Bone marrow (tissue), 2 donors: Measurements from ENCODE around the gene KRTAP10-1.

Experiments
- DNase-seq, 2 donors: peaks; one replicate each; lab custom pipeline; 2025; lab: John Stamatoyannopoulos, UW

KRTAP10-1 gene

DNA sequence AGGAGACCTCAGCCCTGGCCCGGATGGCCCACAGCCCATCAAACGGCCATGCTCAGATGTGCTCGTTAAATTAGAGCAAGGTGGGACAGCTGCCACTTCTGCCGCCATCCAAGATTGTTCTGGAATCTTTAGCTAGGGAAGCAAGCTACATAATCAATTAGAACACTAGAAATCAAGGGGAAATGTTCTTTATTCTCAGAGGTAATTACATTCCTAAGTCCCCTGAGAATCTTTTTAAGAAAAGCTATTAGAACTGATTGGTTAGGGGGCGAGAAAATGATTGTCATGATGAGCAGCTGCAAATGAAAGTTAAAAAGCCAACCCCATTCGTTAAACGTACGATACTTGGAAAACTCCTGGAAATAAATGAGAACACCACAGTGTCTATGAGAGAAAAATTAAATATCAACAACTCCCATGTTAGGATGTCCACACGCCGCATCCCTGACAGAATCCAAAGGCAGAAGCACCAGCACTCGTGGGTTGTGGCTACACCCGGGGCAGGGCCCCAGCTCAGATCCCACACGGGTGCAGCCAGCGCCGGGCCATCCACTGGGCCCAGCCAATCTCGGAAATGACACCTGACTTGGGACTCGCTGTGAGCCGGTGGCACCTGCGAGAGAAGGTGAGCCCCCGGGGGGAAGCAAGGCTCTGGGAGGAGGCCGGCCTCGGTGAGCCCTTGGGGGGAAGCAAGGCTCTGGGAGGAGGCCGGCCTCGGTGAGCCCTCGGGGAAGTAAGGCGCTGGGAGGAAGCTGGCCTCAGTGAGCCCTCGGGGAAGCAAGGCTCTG, 37.6 kb downstream of the KRTAP10-1 start:
- no peak for DNase-seq

DNA sequence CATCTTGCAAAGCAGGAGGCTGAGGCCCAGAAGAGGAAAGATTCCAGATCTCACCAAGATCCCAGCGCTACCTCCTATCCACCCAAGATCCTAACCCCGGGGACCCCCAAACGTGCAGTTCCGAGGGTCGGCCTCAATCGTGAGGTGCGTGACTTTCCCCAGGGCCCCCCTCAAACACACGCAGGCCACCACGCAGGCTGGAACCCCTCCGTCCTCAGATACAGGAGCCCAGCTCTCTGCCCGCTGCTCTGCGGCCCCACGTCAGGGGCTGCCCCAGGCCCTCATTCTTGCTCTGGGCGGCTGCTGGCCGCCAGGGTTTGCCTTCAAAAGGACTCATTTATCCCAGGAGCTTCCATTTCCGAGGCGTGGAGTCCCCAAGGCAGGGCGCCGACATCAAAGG, 39.9 kb downstream of the KRTAP10-1 start:
- DNase-seq, result no peak

DNA sequence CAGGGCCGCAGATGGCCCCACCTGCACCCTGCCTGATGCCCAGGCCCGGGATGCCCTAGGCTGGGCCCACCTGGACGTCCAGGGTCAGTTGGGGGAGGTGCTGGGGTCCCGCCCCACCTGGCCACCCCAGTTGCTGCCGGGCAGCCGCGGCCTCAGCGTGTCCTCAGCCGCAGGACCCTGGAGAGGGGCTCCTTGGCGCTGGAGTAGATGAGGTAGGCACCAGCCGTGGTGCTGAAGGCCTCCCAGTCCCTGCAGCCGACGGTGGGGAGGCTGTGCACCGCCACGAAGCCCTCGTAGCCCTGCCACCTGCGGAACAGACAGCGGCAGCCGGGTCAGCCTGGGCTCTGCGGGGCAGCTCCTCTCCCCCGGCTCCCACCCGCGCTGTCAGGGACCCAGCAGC, 40.4 kb downstream of the KRTAP10-1 start:
- no peak for DNase-seq

DNA sequence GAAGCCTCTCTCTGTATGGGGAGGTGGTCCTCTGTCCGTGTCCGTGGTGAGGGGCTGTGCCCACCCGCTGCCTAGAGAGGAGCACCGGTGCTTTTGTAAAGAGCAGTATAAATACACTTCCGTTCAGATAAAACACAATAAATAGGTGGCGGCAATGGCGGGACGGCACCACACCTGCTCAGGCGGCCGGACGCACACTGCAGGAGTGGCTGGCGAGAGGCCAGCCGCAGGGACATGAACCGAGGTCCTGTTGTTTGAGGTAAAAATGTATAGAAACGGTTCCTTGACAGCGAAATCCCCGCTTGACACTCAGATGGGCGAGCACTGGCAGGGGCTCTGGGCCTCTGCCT, 40.8 kb downstream of the KRTAP10-1 start:
- no peak for DNase-seq

DNA sequence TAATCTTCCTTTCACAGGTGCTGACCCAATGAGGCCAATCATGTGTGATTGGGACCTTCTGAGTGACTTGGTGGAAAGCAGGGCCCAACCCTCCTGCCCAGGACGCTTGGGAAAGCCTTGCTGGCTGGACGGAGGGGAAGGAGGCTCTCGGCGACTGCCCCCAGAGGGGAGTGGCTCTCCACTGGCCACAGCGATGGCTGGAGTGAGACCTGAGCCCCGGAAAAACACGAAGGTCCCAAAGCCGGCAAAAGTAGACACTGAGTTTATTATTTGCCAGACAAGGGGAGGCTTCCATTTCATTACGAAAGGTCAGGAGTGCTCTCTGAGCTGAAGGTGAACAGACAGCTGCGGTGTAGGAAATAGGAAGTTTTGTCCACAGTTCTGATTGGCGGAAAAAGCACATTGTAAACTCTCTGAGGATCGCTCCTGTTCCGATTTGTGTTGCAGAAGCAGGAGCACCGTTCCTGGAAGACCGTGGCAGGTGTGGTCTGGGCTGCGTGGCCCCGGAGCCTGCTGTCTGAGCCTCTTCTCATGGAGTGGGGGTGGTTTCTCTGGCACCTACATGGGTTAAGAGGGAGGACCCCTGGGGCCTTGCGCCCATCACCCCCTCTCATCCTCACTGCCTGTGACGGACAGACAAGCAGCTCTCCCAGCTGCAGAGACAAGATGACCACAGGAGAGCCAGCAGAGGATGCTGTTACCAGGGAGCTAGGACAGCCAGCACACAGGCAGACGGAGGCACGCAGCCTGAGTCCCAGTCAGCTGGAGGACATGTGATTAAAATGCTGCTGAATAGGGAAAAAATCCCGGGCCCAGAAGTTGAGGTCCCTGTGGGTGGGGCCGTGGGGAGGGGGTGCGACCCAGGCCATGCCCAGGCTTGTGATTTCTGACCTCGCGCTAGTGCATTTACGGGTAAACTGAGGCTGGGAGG, 41.5 kb downstream of the KRTAP10-1 start:
- no peak for DNase-seq

DNA sequence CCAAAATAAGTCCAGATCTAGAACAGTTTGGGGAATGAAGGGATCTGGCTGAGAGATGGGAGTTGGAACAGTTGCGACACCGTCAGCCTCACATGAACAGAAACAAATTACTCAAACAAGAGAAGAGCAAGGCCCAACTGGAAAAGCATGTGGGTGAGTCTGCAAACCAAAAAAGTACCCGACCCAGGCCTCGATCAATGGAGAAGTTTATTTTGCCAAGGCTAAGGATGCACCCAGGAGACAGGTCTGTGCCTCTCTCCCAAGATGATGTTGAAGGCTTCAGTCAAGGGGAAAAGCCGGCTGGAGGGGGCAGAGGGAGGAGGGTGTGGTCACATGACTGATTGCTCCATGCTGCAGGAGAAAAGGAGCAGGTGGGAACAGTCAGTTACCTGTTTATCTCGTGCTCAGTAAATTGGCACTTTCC, 42.3 kb downstream of the KRTAP10-1 start:
- no peak for DNase-seq

DNA sequence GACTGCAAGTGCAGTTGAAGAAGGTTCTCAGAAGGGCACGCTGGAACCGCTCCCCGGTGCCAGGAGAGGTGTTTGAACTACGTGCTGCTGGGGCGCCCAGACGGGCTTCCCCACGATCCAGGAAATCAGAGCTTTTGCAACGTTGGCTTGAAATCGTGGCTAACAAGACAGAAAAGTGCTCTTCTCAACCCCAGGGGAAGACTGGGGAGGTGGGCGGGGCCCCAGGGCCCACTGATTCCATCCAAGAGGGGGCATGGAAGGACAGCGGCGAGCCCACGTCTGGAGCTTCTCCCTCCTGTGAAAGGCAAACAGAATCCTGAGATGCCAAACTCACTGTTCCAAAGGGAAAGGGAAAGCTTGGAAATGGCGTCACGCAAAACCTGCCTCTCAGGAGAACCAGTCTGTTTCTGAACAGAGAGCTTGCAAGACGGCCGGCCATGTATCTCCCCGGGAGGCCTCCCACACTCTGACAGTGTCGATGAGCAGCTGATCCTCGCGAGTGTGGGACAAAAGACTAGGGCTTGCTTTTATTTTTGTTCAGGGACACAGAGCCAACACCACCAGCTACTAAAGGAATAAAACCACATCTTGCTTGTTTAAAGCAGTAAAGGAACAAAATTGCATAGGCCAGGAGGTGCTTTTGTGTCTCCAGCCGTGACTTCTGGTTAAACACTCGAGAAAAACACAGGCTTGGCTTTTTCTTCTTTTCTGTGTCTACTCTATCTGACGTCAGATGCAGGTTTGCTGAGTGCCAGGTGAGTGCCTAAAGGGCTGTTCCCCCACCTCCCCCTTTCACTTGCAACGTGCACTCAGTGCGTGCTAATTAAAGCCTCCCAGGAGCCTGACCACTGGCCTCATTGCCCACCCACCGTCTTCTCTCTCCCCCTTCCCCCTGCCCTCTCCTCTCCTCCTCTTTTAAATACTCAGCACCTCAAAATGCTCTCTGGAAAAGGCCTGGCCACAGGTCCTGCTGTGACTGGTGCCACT, 43.1 kb downstream of the KRTAP10-1 start:
- no peak for DNase-seq

DNA sequence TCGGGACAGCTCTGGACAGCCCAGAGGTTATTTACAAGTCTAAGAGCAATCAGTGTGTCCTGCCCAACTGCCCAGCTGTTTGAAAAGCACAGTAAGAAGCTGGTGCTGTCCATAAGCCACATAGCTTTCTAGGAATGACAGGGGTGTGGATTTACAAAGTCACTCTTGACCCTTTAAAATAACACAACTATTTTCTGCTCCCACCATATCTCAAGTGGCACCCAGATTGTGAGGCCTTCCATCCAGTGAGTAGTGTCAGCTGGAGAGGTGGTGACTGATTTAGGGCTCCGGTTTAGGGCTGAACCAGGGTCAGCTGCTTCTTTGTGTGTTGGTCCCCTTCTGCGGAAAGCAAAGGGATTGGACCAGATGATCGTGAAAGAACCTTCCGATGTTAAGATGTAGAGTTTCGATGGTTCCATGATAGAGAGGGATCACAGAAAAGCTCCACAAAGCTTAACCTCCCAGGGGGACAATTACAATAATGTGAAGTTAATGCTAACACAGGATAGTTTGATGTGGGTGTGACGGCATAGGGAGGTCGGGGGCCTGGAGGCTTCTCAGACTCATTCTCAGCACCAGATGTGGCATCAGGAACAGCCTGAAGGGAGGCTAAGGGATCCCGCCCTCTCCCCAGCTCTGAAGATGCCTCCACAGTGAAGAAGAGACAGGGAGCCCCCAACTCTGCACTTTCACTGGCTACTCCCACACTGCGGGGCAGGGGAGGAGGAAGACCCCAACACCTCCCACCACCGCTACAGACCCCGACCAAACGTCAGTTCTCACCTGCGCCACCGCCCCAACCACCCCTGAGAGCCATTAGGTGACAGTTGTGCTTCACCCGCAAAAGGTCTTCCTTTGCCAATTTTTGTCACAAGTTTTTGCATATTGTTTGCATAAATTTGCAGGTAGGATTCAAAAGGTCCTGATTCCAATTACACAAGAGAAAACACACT, 44.1 kb downstream of the KRTAP10-1 start:
- DNase-seq, result no peak

DNA sequence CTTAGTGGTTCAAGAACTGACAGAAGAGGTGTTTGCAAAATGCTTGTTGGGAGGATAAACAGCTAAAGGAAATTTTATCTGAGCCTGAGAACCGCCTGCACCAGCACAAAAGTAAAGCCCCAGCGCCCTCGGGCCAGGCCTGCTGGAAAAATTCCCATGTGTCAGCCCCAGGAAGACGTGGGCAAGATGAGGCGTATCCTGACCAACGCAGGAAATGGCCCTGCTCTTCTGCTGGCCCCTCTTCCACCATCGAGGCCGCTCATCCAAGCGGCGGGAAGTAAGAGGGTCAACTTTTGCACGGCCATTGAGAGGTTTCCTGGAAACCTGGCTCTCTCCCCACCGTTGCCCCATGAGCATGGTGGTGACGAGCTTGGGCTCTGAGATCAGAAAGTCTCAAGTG, 45.0 kb downstream of the KRTAP10-1 start:
- no peak for DNase-seq

DNA sequence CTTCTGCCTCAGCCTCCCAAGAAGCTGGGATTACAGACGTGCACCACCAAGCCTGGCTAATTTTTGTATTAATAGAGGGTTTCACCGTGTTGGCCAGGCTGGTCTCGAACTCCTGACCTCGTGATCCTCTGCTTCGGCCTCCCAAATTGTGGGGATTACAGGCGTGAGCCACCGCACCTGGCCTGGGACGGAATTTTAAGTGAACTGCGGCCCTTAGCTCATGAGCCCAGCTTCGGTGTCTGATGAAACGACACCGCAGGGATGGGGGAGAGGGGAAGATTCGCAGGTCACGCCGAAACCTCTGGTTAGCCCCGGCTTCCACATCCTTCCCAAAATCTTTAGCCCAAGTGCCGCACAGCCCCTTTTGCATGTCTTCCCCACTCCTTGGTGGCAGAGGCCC, 45.6 kb downstream of the KRTAP10-1 start:
- DNase-seq, result no peak

DNA sequence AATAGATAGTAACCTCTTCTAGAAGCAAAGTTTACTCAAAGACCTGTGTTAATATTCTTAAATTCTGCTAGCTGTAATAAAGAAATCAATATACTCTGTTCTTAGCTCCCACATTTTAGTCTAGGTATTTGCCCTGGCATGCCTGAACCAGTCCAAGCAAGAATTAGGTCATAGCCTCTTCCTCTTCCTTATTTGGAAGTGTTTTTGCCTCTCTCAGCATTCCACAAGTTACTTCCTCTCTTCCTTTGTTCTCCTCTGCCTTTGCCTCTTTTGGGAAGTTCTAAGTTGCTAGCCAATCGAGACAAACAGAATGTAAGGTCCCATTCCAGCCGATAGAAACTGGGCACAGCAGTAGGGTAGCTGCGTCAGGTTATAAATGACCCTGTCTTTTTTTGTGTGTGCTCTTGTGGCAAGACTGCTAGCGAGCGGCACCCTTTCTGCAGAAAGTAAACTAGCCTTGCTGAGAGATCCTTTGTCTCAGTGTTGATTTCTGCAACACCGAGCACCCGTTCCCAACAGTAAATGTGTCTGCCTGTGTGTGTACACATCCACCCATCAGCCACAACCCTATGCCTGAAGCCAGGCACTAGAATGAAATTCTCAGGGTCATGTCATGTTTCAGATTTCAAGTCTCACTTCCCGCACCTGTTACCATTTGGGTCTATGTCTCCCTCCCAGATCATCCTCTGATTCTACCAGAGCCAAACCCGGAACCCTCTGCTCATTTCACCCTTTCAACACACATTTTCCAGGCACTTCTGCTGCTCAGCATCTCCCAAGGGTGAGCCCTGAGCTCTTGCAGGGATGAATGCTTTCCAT, 47.2 kb downstream of the KRTAP10-1 start:
- DNase-seq, result no peak

DNA sequence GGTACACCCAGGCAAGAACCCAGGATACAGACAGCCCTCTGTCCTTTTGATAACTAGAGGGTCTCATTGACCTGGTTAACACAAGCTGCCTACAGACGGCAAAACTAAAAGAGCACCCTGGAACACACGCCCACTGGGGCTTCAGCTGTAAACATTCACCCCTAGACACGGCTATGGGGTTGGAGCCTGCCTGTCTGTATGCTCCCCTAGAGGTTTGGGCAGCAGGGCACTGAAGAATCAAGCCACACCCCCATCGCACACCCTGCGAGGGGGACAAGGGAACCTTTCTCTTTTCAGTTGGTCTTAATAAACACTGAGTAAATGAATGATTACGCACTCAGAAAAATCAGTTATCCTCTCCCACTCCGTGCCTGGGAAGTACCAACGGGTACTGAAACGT, 49.2 kb downstream of the KRTAP10-1 start:
- DNase-seq, result no peak

DNA sequence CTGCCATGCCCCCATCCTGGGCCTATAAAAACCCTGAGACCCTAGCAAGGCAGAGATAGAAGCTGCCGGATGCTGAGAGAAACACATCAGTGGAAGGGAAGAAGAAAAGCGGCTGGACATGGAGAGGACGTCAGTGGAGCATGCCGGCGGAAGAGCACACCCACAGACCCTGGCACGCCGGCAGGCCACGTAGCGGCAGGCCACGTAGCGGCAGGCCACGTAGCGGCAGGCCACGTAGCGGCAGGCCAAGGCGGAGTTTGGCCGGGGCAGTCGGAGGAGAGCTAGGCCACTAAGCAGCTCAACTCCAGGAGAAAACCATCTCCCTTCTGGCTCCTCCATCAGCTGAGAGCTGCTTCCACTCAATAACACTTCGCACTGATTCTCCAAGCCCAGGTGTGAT, 49.6 kb downstream of the KRTAP10-1 start:
- no peak for DNase-seq

DNA sequence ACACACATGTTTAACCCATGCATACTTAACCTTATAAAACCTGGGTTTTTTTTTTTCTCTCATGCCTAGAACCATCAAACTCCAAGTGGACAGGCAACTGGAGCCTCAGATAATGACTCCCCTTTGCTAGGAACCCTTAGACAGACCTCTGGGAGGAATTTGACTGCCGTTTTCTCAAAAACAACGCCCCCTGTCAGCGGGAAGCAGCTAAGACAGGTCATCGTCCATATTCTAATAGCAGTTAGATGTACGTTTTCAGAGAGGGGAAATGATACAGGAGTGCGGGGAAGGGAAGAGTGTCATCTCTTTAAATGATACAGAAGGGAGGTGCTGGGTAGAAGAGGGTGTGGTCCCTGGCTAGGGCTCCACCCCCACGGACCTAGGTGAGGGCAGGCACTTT, 50.0 kb downstream of the KRTAP10-1 start:
- no peak for DNase-seq
